GM21576 (cell line): ENCODE data around the gene CDX1.

Experiments used
- ATAC-seq: cut with Tn5 transposase; IDR thresholded peaks from one replicate; pipeline ENCODE4 v1.9.1; 2021; ENCODE audit warnings: mild to moderate bottlenecking, moderate library complexity; ENCODE audit not compliant: unreplicated experiment

Gene CDX1

GRCh38 chr5:150161242-150162141 lies 5.1 kb upstream of the CDX1 start:
- no peak for ATAC-seq

- ATAC-seq: no peak
Measured at GRCh38 chr5:150162142-150162513, 4.5 kb upstream of the CDX1 start.

GRCh38 chr5:150163035-150163434 lies 3.5 kb upstream of the CDX1 start:
- no peak for ATAC-seq

- ATAC-seq: no peak
Measured at GRCh38 chr5:150163547-150164059, 3.0 kb upstream of the CDX1 start.

GRCh38 chr5:150164211-150164980 lies 2.2 kb upstream of the CDX1 start:
- no peak for ATAC-seq

DNA sequence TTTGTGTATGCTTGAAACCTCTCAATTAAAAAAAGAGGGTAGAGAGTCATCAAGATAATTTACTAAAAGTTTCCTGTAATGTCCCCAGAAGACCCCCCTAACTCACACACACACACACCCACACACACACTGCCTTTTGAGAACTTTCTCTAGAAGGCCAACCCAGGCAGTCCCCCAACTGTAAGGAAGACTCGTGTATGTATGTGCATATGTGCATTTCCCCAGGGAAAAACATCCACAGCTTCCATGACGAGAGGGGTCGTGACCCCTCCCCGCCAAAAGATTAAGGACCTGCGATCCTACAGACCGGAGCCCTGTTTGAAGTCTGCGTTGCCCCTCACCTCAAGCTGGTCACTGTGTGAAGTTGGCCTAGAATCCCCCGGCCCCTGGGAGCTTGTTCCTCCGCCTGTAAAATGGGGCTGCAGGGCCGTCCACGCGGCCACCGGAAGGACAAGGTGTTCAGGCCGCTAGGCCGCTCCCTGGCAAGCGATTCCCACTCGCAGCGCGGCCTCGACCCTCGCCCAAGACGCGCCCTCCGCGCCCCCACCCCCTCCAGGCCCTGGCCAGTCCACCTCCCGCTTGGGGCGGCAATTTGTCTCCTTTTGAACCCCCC lies 435 bp upstream of the CDX1 start:
- no peak for ATAC-seq

DNA sequence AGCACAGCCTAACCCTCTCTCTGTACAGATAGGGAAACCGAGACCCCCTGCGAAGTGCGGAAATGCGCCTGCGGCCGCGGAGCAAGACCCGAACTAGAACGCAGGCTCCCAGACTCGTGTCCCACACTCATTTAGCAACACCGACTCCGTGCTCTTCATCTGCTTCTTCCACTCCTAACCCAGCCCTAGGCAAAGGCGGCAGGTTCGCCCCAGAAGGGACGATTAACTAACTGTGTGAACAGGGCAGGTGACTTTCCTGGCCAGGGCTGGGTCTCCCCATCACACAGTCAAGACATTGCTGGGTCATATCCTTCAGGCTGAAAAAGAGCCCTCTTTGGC lies 903 bp downstream of the CDX1 start:
- no peak for ATAC-seq

DNA sequence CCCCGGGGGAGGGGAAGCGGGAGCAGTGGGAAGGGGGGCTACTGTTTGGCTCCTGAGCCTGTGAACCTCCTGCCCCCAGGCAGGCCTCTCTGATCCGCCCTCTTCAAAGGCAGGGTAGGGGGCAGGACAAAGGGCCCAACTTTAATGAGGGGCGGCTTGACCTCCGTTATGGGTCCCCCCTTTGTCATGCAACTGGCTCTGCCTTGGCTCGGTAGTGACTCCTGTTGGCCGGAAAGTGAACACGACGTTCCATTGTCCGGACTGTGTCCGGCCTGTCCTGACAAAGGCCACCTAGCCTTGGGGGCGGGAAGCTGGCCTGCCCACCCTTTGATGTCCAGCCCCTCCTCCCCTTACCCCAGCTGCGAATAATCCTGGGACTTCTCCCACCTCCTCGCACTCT lies 1.3 kb downstream of the CDX1 start:
- ATAC-seq: no peak

DNA sequence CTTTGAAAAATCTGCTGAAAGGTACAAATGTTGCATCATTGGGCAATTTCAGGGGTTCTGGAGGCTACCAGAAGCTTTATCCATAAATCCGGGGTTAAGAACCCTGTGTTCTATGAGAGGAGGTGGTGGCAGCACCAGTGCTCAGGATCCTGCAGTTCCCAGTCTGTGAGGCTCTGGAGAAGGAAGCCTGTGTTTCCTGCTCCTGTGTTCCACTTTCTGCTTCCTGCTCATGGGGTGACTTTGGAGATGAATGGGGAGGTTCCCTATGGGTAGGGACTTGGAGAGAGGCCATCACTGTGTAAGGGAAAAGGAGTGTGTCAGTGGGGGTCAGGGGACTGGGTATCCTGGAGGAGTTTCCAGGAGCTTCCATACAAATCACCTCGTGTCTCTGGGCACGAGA lies 2.3 kb downstream of the CDX1 start:
- no peak for ATAC-seq

- no peak for ATAC-seq
Measured at GRCh38 chr5:150172145-150172544, 5.6 kb downstream of the CDX1 start.

DNA sequence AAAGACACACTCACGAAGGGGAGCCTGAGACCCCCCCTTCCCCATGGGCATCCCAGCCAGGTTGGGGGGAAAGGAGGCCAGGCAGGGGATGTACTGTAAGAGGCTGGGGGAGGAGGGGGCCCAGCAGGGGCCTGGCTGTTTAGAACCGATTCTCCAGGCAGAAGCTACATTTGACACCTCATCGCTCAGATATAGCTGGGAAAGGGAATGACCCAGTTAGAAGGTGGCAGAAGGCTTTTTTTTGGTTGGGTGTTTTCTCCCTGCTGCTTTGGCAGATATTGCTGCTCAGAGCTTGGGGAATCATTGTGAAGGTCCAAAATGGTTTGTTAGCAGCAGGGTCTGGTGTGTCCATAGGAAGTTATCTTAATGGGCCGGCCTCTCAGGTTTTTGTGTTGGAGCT lies 6.0 kb downstream of the CDX1 start:
- ATAC-seq: no peak

DNA sequence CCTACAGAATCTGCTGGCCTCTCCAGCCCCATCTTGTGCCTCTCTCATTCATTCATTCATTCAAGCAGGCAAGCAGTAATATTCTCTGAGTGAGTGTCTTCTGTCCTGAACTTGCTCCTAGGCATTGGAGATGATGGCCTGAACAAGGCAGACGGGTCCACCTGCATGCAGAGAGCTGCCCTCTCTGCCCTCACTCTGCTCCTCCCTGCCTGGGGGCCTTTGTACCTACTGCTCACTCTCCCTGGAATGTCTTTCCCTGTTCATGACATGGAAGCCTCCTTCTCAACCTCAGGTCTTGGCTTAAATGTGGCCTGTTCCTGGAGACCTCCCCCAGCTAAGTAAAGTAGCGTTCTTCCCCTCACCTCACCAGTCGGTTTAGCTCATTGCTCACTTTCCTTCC lies 6.6 kb downstream of the CDX1 start:
- no peak for ATAC-seq

DNA sequence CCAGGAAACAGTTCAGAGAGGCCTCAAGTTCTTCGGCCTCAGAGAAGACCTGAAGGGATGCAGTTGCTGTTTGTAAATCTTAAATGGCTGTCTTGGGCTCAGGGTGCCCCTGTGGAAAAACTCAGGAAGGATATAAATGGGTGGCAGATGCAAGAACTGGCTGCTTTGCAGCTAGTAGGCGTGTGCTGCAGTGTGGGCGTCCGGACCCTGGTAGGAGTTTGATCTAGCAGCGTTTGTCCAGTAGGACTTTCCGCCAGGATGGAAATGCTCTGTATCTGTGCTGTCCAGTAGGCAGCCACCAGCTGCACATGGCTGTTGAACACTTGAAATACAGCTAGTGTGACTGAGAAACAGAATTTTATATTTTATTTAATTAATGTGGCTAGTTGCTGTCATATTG lies 7.7 kb downstream of the CDX1 start:
- no peak for ATAC-seq

GRCh38 chr5:150175076-150175475 lies 8.5 kb downstream of the CDX1 start:
- ATAC-seq: no peak

DNA sequence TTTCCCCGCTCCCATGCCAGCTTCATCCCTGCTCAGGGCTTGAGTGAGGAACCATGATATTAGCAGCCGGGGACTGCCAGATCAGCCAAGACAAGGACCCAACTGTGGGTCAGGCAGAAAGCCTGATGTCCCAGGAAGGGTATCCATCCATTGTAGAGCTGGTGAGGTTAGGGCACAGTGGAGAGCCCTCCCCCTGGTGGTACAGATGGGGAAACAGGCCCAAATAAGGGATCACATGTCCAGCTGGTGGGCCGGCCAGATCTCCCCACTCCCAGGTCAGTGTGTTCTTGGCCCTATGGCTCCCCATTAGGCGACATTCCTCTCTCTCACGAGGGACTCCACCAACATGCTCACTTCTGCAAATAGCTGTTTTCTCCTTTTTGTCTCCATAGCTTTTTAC lies 9.0 kb downstream of the CDX1 start:
- no peak for ATAC-seq

GRCh38 chr5:150176745-150177477 lies 10.3 kb downstream of the CDX1 start:
- no peak for ATAC-seq

- ATAC-seq: no peak
Measured at GRCh38 chr5:150177721-150178120, 11.1 kb downstream of the CDX1 start.

GRCh38 chr5:150178262-150178661 lies 11.7 kb downstream of the CDX1 start:
- ATAC-seq: no peak

DNA sequence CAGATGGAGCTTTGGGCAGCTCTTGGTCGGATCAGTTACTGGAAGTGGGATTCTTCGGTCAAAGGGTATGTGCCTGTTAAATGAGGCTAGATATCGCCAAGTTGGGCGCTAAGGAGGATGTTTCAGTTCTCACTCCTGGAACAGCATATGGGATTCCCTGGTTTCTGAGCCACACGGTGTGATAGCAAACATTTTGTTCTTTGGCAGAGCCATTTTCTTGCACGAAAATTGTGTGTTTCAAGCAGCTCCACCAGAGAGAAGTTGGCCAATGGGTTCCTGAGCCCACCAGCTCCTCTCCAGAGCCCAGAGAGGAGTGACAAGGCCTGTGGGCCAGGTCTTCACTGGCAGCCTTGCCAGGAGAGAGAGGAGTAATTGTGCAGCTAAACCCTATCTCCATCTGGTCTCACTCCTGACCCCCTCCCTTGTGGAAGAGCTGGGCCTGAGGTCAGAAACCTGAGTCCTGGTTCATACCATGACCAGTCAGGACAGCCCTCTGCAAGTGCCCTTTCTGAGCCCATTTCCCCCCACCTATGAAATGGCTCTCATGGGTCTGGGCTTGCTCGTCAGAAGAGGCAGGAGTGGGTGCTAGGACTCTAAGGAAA lies 12.5 kb downstream of the CDX1 start:
- ATAC-seq: no peak

DNA sequence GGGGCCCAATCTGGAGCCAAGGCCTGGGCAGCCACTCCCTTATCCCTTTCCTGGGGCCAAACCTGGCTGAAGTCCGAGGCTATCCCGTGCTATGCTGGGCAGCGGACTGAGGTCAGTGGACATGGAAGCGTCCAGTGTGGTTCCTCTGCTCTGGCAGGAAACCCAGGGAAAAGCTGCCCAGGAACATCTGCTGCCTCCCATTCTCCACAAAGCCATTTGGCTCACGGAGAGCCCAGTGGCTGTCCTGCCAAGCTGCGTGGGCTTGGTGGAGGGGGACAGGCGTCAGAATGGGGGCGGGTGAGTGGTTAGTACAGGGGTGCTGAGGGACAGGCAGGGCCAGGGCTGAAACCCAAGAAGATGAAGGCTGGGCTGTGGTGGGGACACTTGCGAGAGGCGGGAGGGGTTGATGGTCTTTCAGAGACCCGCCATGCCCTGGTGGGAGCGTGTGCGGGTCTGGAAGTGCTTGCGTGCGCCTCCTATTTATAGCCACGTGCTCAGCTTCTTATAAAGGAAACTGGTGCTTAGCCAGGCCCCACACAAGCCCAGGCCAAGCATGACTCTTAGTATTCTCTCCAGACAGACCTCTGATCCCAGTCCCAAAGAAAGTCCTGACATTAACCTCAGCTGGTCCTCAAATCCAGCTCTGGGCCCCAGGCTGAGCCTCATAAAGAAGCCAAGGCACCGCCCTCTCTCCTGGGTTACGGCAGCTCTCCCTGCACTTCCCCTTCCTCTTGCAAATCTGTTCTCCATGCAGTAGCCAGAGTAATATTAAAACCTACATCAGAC lies 13.9 kb downstream of the CDX1 start:
- ATAC-seq: no peak
